ENCODE measurements around the gene SIK2. TPM values are rescaled to one million over a fixed set of nuclear protein-coding genes. Genes with fewer than 3 reads are reported as not detected.

SIK2 gene
- total RNA-seq: 21.8 and 24.7 TPM in 2 replicates
- long read RNA-seq, partial matches to known transcripts: 1 of 9 reads
- long read RNA-seq, other reads (novel, unspliced or antisense): 8 of 9 reads

DNA sequence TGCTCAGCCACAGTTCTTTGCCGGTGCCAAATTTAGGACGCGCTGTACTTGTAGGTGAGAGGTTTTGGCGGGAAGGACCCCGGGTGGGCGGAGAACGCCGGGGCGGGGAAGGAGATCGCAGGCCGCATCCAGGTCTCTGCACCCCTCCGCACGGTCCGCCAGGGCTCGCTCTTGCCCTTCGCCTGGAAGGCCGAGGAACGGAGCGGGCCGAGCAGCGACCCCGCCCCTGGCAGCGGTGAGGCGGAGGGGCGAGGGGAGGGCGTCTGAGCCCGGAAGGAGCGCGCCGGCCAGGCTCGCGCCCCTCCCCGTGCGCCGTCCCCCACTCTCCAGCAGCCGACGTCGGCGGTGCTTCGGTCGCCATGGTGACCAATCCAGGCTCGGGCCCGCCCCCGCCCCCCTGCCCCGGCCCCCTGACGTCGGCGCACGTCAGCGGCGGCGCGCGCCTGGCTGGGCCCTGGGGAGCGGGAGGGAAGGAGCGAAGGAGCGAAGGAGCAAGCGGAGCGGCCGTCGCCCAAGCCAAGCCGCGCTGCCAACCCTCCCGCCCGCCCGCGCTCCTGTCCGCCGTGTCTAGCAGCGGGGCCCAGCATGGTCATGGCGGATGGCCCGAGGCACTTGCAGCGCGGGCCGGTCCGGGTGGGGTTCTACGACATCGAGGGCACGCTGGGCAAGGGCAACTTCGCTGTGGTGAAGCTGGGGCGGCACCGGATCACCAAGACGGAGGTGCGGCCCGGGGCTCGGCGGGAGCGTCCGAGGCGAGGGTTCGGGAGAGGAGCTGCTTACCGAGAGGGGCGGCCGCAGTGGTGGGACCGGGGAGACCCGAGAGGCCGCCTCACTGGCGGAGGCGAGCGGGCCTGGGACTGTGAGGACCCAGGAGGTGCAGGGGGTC is at the start of gene SIK2:
Gene SIK2 (plus strand): TSS at position 471 of the 886 bp plus-strand sequence. CDS start 115 bp downstream, at position 586.
- TF ChIP-seq, protein P1, sequence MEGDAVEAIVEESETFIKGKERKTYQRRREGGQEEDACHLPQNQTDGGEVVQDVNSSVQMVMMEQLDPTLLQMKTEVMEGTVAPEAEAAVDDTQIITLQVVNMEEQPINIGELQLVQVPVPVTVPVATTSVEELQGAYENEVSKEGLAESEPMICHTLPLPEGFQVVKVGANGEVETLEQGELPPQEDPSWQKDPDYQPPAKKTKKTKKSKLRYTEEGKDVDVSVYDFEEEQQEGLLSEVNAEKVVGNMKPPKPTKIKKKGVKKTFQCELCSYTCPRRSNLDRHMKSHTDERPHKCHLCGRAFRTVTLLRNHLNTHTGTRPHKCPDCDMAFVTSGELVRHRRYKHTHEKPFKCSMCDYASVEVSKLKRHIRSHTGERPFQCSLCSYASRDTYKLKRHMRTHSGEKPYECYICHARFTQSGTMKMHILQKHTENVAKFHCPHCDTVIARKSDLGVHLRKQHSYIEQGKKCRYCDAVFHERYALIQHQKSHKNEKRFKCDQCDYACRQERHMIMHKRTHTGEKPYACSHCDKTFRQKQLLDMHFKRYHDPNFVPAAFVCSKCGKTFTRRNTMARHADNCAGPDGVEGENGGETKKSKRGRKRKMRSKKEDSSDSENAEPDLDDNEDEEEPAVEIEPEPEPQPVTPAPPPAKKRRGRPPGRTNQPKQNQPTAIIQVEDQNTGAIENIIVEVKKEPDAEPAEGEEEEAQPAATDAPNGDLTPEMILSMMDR (conservative IDR thresholded peaks at IDR 0.05): peak; percentile 88
- DNase-seq (ENCODE audit: low read depth, low spot score): peak; percentile 90
- Mint-ChIP-seq H3K36me3 (ENCODE audit: low read depth) (no peaks in the 10 kb centered on the region), H3K4me1 (peaks cover 36% of the 10 kb centered on the region), H3K27me3 (ENCODE audit: low read depth) (peaks cover 2% of the 10 kb centered on the region), H3K9me3 (no peaks in the 10 kb centered on the region), H3K27ac (ENCODE audit: unreplicated experiment) (peak within 1 kb of the TSS; percentile 97), H3K4me3 (peak within 1 kb of the TSS; percentile 98)

DNA sequence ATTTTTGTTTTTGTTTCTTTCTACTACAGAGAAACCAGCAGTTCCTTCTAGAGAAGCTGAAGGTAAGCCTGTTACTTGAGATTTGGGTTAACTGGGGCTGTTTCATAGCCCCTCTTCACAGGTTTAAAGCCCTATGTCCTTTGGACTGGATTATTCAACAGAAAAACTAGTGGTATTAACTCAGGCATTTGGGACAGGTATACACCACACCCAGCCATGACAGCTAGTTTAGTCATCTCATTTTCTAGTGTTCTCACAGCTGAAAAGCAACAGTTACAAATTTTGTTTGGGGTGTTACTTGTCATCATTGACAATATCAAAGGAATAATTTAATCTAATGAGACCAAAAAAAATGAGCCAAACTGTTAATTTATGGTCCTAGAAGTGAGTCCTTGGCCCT is 47.7 kb upstream of the SIK2 start:
- Mint-ChIP-seq H3K36me3 (ENCODE audit: low read depth) (peaks cover 9% of the 10 kb centered on the region), H3K27ac (ENCODE audit: unreplicated experiment) (no peak overlapping the region), H3K27me3 (ENCODE audit: low read depth) (no peaks in the 10 kb centered on the region), H3K9me3 (peaks cover 5% of the 10 kb centered on the region), H3K4me3 (no peak overlapping the region), H3K4me1 (no peaks in the 10 kb centered on the region)
- DNase-seq (ENCODE audit: low read depth, low spot score): no peak
- TF ChIP-seq, protein P1 (conservative IDR thresholded peaks at IDR 0.05): no peak

DNA sequence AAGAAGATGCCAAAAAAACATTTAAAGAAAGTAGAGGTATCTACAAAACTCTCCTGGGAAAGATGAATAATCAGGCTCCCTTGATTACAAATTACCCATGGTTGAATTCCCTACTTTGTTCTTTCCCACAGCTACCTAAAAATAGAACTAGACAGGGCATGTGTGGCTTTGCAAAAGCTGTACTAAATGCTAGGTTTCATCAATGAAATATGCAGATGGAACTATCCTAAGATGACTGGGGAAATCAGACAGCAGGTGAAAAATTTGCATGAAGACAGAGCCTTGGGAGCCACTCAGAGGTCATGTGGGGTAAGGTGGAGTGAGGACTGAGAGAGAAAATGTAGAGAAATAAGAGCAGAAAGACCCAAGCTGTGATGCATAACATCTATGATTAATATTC is 47.0 kb upstream of the SIK2 start:
- Mint-ChIP-seq H3K4me1 (no peaks in the 10 kb centered on the region), H3K27me3 (ENCODE audit: low read depth) (no peaks in the 10 kb centered on the region), H3K9me3 (peaks cover 5% of the 10 kb centered on the region), H3K36me3 (ENCODE audit: low read depth) (peaks cover 9% of the 10 kb centered on the region), H3K4me3 (no peak overlapping the region), H3K27ac (ENCODE audit: unreplicated experiment) (no peak overlapping the region)
- DNase-seq (ENCODE audit: low read depth, low spot score): no peak
- TF ChIP-seq, protein P1 (conservative IDR thresholded peaks at IDR 0.05): no peak

DNA sequence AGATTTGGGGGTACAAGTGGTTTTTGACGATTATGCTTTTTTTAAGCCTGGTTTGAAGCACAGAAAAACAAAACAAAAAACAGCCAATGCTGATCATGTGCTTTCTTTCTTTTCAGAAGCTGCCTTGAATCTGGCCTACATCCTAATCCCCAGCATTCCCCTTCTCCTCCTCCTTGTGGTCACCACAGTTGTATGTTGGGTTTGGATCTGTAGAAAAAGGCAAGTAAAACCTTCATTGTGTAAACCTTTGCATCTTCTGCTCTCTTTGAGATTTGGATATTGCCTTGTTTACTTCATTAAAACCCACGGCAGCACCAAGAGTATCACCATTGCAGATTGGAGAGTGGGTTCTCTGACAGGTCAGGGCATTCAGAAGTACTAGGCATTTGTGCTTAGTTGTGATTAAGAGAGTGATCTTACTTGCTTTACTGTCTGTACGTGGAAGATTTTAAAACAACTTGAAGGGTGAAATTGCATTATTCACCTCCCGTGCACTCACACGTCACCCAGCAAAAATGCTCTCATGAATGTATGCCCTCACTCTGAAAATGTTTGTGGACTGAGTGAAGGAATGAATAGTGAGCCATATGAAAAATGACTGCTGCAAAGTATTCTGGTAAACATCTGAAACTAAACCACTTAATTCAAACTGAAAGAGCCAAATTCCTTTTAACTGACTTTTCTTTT is 44.7 kb upstream of the SIK2 start:
- H3K4me3 Mint-ChIP-seq: no peak overlapping the region
- DNase-seq (ENCODE audit: low read depth, low spot score): no peak
- H3K27me3 Mint-ChIP-seq (ENCODE audit: low read depth): no peaks in the 10 kb centered on the region
- peaks cover 5% of the 10 kb centered on the region for H3K9me3 Mint-ChIP-seq
- peaks cover 3% of the 10 kb centered on the region for H3K4me1 Mint-ChIP-seq
- H3K36me3 Mint-ChIP-seq (ENCODE audit: low read depth): peaks cover 9% of the 10 kb centered on the region
- H3K27ac Mint-ChIP-seq (ENCODE audit: unreplicated experiment): peak overlapping the region; percentile 31
- TF ChIP-seq, protein P1 (conservative IDR thresholded peaks at IDR 0.05): no peak

DNA sequence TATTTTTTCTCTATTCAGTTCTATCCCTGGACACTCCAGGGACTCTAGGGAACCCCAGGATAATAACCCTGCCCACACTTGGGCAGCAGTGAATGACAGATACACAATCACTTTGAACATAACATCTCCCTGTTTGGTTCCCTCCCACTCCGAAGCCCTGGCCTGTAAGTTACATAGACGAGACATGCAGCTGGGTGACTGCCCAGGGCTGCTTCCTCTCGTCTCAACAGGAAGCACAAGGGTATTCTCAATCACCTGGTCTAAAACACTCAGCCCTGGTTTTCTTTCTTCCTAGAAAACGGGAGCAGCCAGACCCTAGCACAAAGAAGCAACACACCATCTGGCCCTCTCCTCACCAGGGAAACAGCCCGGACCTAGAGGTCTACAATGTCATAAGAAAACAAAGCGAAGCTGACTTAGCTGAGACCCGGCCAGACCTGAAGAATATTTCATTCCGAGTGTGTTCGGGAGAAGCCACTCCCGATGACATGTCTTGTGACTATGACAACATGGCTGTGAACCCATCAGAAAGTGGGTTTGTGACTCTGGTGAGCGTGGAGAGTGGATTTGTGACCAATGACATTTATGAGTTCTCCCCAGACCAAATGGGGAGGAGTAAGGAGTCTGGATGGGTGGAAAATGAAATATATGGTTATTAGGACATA is 42.3 kb upstream of the SIK2 start:
- Mint-ChIP-seq H3K9me3 (peaks cover 5% of the 10 kb centered on the region), H3K4me1 (peaks cover 3% of the 10 kb centered on the region), H3K27me3 (ENCODE audit: low read depth) (no peaks in the 10 kb centered on the region), H3K27ac (ENCODE audit: unreplicated experiment) (peak overlapping the region; percentile 24), H3K36me3 (ENCODE audit: low read depth) (peaks cover 9% of the 10 kb centered on the region), H3K4me3 (no peak overlapping the region)
- TF ChIP-seq, protein P1 (conservative IDR thresholded peaks at IDR 0.05): no peak
- no peak for DNase-seq (ENCODE audit: low read depth, low spot score)
